GM12892 (cell line): ENCODE measurements around the gene HAO1.

Source experiments
- POLR2A ChIP-seq: IDR thresholded peaks from 2 replicates; pipeline ENCODE4 v1.6.1; 2011; ENCODE audit warnings: low read depth, low read length, control low read depth
- POLR2AphosphoS5 ChIP-seq: IDR thresholded peaks from 2 replicates; pipeline ENCODE4 v1.6.1; 2011; ENCODE audit warnings: low read depth, low read length, control low read depth
- TAF1 ChIP-seq: IDR thresholded peaks from 2 replicates; pipeline ENCODE4 v1.6.1; 2011; ENCODE audit warnings: low read depth, mild to moderate bottlenecking, control low read depth, low read length, borderline replicate concordance

- no peak for TF ChIP-seq POLR2A
- no peak for TF ChIP-seq POLR2AphosphoS5
- TF ChIP-seq TAF1 = no peak
Measured at GRCh38 chr20:7935027-7935551, 5.2 kb downstream of the HAO1 start.
